Activated CD4-positive, alpha-beta T cell treated with anti-CD3 and anti-CD28 coated beads, Interleukin-2, amount 10 ng/mL, durations not matched to agents 7 days and 5 days (primary cell): Measurements from ENCODE around the gene HDAC5. TPM values are rescaled to one million over a fixed set of nuclear protein-coding genes. Genes with fewer than 3 reads are reported as not detected.
"Not testable (repeated sequence)": the region's sequence is repeated elsewhere in the genome, so short reads cannot be mapped to it uniquely, and the experiment has no call there.

ENCODE experiments used
- CTCF ChIA-PET: fragments of 350-600 bp; sonication (Branson Sonifier 250); formaldehyde crosslinking; loops from one replicate; lab custom pipeline; 2021; ENCODE audit warnings: antibody characterized with exemption; lab: Charles Lee
- POLR2A ChIA-PET: fragments of 350-600 bp; sonication (Branson Sonifier 250); formaldehyde crosslinking; loops from one replicate; lab custom pipeline; 2021; ENCODE audit warnings: antibody characterized with exemption; lab: Charles Lee
- DNase-seq: peaks from one replicate; pipeline ENCODE4 v3.0.0-alpha.2; 2020
- H3K27ac Mint-ChIP-seq: one replicate; pipeline ENCODE4 v1.8.0; 2021; ENCODE audit warnings: mild to moderate bottlenecking, moderate library complexity, mixed read lengths
- H3K27me3 Mint-ChIP-seq: one replicate; pipeline ENCODE4 v1.8.0; 2021; ENCODE audit warnings: mixed read lengths
- H3K36me3 Mint-ChIP-seq: one replicate; pipeline ENCODE4 v1.8.0; 2021; ENCODE audit warnings: low read depth, mixed read lengths
- H3K4me1 Mint-ChIP-seq: one replicate; pipeline ENCODE4 v1.8.0; 2021; ENCODE audit warnings: mixed read lengths
- H3K4me3 Mint-ChIP-seq: one replicate; pipeline ENCODE4 v1.8.0; 2021; ENCODE audit warnings: mild to moderate bottlenecking, moderate library complexity, mixed read lengths
- H3K9me3 Mint-ChIP-seq: one replicate; pipeline ENCODE4 v1.8.0; 2021; ENCODE audit warnings: mixed read lengths
- total RNA-seq, 2 experiments: library from RNA; stranded (reverse); gene quantifications; one replicate each; pipeline ENCODE4 v1.2.3, GENCODE V29; 2021

Gene HDAC5
- 10 to 100 TPM; 27.0 to 32.3 TPM for total RNA-seq

- no peaks in the 10 kb centered on the region for H3K9me3 Mint-ChIP-seq
- peak within 1 kb of the TSS; percentile 94 for H3K4me3 Mint-ChIP-seq
- DNase-seq: peak; percentile 96
- ChIA-PET POLR2A (interaction anchor here (0.7 to 0.9 kb wide), 2 partner anchors 62 to 257 kb away, joined by 4 to 5 read pairs; no protein-coding TSS in a partner anchor), CTCF (interaction anchor here (0.5 to 3.7 kb wide), 16 partner anchors 9 to 243 kb away, joined by 3 to 14 read pairs (median 4); no protein-coding TSS in a partner anchor)
- H3K27me3 Mint-ChIP-seq: peaks cover 3% of the 10 kb centered on the region
- peak within 1 kb of the TSS; percentile 98 for H3K27ac Mint-ChIP-seq
- H3K4me1 Mint-ChIP-seq: peaks cover 24% of the 10 kb centered on the region
- H3K36me3 Mint-ChIP-seq: no peaks in the 10 kb centered on the region
Measured at GRCh38 chr17:44123356-44124117, at the start of gene HDAC5. Gene HDAC5, minus strand, starts transcription at chr17:44123641. Its CDS starts 6,126 bp downstream, at chr17:44117515.

GRCh38 chr17:44171931-44172455, 48.6 kb upstream of the HDAC5 start:
- Mint-ChIP-seq H3K4me1 (peaks cover 12% of the 10 kb centered on the region), H3K27me3 (no peaks in the 10 kb centered on the region), H3K27ac (no peak overlapping the region), H3K9me3 (no peaks in the 10 kb centered on the region), H3K36me3 (peaks cover 5% of the 10 kb centered on the region), H3K4me3 (no peak overlapping the region)
- ChIA-PET POLR2A (no interaction called here), CTCF (interaction anchor here (0.7 to 2.2 kb wide), 6 partner anchors 8 to 145 kb away, joined by 3 to 8 read pairs (median 4); partner anchors contain the start of gene TMUB2)
- DNase-seq: no peak

DNA sequence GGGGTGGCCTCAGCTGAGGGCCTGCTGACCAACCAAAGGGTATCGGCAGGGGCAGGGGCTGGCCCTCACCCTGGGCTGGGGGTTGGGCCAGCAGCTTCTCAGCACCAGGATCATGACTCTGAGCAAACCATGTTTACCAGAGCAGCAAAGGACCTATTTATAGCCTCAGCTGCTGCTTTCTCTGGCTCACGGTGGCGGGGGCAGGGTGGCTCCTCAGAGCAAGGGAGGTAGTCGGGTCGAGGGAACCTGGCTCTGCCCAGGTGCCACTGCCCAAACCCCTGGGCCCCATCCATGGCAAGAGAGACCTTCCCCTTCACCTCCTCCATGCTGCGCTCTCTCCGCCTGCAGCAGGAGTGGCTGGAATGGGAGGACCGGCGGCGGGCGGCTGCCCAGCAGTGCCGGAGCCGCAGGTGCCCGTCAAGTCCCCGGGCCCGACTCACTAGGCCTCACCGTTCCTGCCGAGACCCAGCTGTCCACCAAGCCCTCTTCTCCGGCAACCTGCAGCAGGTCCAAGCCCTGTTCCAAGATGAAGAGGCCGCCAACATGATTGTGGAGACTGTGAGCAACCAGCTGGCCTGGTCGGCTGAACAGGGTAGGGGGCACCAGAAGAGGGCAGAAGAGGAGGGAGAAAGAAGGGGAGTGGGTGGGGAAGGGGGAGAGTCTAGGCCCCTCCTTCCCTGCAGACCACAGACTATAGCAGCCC, 47.2 kb upstream of the HDAC5 start, which contains the start of gene ASB16:
Gene ASB16 (plus strand): TSS at position 206 of the 703 bp plus-strand sequence. CDS start 86 bp downstream, at position 292.
- Mint-ChIP-seq H3K27me3 (no peaks in the 10 kb centered on the region), H3K9me3 (no peaks in the 10 kb centered on the region), H3K27ac (peak within 1 kb of the TSS; percentile 64), H3K4me3 (no peak within 1 kb of the TSS), H3K4me1 (peaks cover 12% of the 10 kb centered on the region), H3K36me3 (peaks cover 4% of the 10 kb centered on the region)
- ChIA-PET POLR2A (no interaction called here), CTCF (interaction anchor here (0.6 to 1.8 kb wide), 6 partner anchors 11 to 146 kb away, joined by 3 to 8 read pairs (median 4); partner anchors contain the start of genes HDAC5 and TMUB2)
- DNase-seq: no peak

GRCh38 chr17:44170135-44170498, 46.7 kb upstream of the HDAC5 start:
- H3K4me3 Mint-ChIP-seq: no peak overlapping the region
- ChIA-PET POLR2A (no interaction called here), CTCF (interaction anchor here (1.7 kb wide), 1 partner anchor 47 kb away, joined by 4 read pairs; the partner anchor contains the start of gene HDAC5)
- H3K4me1 Mint-ChIP-seq: peaks cover 12% of the 10 kb centered on the region
- peak overlapping the region; percentile 64 for H3K27ac Mint-ChIP-seq
- H3K36me3 Mint-ChIP-seq: no peaks in the 10 kb centered on the region
- DNase-seq: no peak
- no peaks in the 10 kb centered on the region for H3K9me3 Mint-ChIP-seq
- no peaks in the 10 kb centered on the region for H3K27me3 Mint-ChIP-seq

DNA sequence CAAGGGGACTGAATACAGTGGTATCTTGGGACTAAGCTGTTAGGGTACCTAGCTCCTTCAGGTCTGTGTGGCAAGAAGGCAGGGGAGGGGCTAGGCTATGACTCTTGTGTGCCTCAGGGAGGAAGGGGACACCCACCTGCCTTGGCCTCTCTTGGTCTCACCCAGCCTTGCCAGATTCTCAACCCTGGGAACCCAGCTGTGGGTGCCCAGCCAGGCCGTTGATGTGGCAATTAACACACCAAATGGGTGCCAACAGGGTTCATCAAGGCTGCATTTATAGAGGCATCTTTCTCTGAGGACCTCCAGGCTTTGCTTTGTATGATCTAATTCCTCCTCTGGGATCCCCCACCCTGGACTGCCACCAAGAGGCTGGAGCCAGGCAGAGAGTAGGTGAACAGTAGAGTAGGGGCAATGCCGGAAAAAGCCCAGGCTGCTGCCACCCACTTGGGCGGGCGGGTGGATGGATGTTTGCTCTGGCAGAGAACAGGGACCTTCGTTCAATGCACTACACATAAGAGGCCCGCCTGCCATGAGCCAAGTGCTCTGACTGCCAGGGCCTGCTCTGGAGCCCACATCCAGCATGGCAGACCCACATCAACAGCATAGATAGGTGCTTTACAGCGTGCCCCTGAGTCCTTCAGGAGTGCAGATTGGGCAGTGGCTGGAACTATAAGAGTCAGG, 43.9 kb upstream of the HDAC5 start:
- H3K36me3 Mint-ChIP-seq: no peaks in the 10 kb centered on the region
- no peak for DNase-seq
- no peaks in the 10 kb centered on the region for H3K9me3 Mint-ChIP-seq
- CTCF ChIA-PET: interaction anchor here (0.6 to 2.4 kb wide), 4 partner anchors 12 to 333 kb away, joined by 3 to 11 read pairs (median 6); partner anchors contain the start of gene TMUB2
- POLR2A ChIA-PET: no interaction called here
- no peak overlapping the region for H3K4me3 Mint-ChIP-seq
- H3K4me1 Mint-ChIP-seq: peaks cover 12% of the 10 kb centered on the region
- no peaks in the 10 kb centered on the region for H3K27me3 Mint-ChIP-seq
- no peak overlapping the region for H3K27ac Mint-ChIP-seq

- Mint-ChIP-seq H3K4me1 (peaks cover 14% of the 10 kb centered on the region), H3K27me3 (no peaks in the 10 kb centered on the region), H3K9me3 (no peaks in the 10 kb centered on the region), H3K4me3 (no peak overlapping the region), H3K27ac (no peak overlapping the region), H3K36me3 (peaks cover 7% of the 10 kb centered on the region)
- ChIA-PET CTCF (no interaction called here), POLR2A (no interaction called here)
- no peak for DNase-seq
Measured at GRCh38 chr17:44164476-44164875, 41.0 kb upstream of the HDAC5 start.

DNA sequence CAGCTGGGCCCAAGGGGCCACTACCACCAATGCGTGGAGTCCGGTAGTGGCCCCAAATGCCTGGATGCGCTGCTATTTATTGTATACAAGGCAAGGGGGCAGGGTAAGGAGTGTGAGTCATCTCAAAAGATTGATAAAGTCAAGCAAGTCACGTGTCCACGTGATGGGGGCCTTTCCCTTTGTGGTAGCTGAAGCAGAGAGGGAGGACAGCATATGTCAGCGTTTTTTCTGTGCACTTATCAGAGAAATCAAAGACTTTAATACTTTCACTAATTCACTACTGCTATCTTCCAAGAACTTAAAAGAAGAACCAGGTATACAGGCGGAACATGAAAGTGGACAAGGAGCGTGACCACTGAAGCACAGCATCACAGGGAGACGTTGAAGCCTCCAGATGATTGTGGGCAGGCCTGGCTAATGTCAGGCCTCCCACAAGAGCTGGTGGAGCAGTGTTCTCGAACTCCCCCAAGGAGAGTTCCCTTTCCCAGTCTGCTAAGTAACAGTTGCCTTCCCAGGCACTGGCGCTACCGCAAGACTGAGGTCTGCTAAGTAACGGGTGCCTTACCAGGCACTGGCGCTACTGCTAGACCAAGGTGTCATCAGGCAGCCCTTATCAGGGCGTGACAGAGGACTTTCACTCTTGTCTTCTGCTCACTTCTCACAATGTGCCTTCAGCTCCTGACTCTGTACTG, 36.2 kb upstream of the HDAC5 start:
- no peak overlapping the region for H3K27ac Mint-ChIP-seq
- no peak for DNase-seq
- ChIA-PET CTCF (interaction anchor here (0.8 to 2.3 kb wide), 4 partner anchors 9 to 47 kb away, joined by 3 to 8 read pairs (median 5); no protein-coding TSS in a partner anchor), POLR2A (no interaction called here)
- H3K4me1 Mint-ChIP-seq: peaks cover 5% of the 10 kb centered on the region
- no peaks in the 10 kb centered on the region for H3K27me3 Mint-ChIP-seq
- H3K9me3 Mint-ChIP-seq: no peaks in the 10 kb centered on the region
- H3K36me3 Mint-ChIP-seq: peaks cover 11% of the 10 kb centered on the region
- no peak overlapping the region for H3K4me3 Mint-ChIP-seq

GRCh38 chr17:44155488-44155887, 32.0 kb upstream of the HDAC5 start:
- Mint-ChIP-seq H3K27me3 (no peaks in the 10 kb centered on the region), H3K4me3 (no peak overlapping the region), H3K36me3 (peaks cover 13% of the 10 kb centered on the region), H3K9me3 (no peaks in the 10 kb centered on the region), H3K4me1 (peaks cover 18% of the 10 kb centered on the region), H3K27ac (peak overlapping the region; percentile 19)
- no peak for DNase-seq
- ChIA-PET POLR2A (no interaction called here), CTCF (interaction anchor here (0.6 to 1.1 kb wide), 5 partner anchors 13 to 1684 kb away, joined by 3 to 5 read pairs (median 3); no protein-coding TSS in a partner anchor)

- Mint-ChIP-seq H3K36me3 (peaks cover 21% of the 10 kb centered on the region), H3K27me3 (no peaks in the 10 kb centered on the region), H3K4me3 (no peak overlapping the region), H3K9me3 (no peaks in the 10 kb centered on the region), H3K27ac (no peak overlapping the region), H3K4me1 (peaks cover 19% of the 10 kb centered on the region)
- DNase-seq: no peak
- CTCF ChIA-PET: no interaction called here
- POLR2A ChIA-PET: no interaction called here
Measured at GRCh38 chr17:44152875-44153274, 29.4 kb upstream of the HDAC5 start.

GRCh38 chr17:44149750-44150329, 26.4 kb upstream of the HDAC5 start:
- peaks cover 27% of the 10 kb centered on the region for H3K36me3 Mint-ChIP-seq
- no peak overlapping the region for H3K4me3 Mint-ChIP-seq
- H3K27ac Mint-ChIP-seq: peak overlapping the region; percentile 60
- no peaks in the 10 kb centered on the region for H3K27me3 Mint-ChIP-seq
- POLR2A ChIA-PET: no interaction called here
- CTCF ChIA-PET: no interaction called here
- H3K4me1 Mint-ChIP-seq: peaks cover 19% of the 10 kb centered on the region
- no peak for DNase-seq
- H3K9me3 Mint-ChIP-seq: no peaks in the 10 kb centered on the region

DNA sequence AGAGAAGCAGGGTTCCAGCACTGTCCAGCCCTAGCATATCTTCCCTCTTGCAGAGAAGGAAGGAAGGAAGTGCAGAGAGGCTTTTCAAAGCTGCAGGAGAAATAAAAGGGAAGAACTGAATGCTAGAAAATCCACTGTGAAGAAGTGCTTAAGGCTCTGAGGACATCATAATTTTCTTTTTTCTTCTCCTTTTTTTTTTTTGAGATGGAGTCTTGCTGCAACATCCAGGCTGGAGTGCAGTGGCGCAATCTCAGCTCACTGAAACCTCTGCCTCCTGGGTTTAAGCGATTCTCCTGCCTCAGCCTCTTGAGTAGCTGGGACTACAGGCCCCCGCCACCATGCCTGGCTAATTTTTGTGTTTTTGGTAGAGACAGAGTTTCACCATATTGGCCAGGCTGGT, 25.6 kb upstream of the HDAC5 start:
- POLR2A ChIA-PET: not testable (repeated sequence)

More for the DNA sequence above, 25.6 kb upstream of the HDAC5 start:
- H3K27ac Mint-ChIP-seq, H3K4me3 Mint-ChIP-seq, H3K9me3 Mint-ChIP-seq, H3K27me3 Mint-ChIP-seq, DNase-seq: not testable (repeated sequence)
- CTCF ChIA-PET: interaction anchor here (1.1 kb wide), 1 partner anchor 19 kb away, joined by 4 read pairs; no protein-coding TSS in a partner anchor
- Mint-ChIP-seq H3K36me3 (peaks cover 27% of the 10 kb centered on the region), H3K4me1 (peaks cover 19% of the 10 kb centered on the region)
